ENCODE results near the gene STRN.

GRCh38 chr2:36834731-36835524, 131.4 kb downstream of the STRN start:
- no peak for TF ChIP-seq POLR2A (IDR thresholded peaks at IDR 0.05; ENCODE audit: low read depth, low read length)
- no peak for TF ChIP-seq POLR2AphosphoS5 (IDR thresholded peaks at IDR 0.05; ENCODE audit: low read depth, low read length)
- no peak for TF ChIP-seq TAF1 (IDR thresholded peaks at IDR 0.05; ENCODE audit: borderline replicate concordance, low read depth, low read length)

Data from GM12892 (cell line).